Stimulated activated CD8-positive, alpha-beta memory T cell treated with anti-CD3 and anti-CD28 coated beads, Interleukin-15, amount 100 ng/mL, for 4 hours (primary cell): ENCODE measurements around the gene WDR13.
"Not testable (repeated sequence)": the region's sequence is repeated elsewhere in the genome, so short reads cannot be mapped to it uniquely, and the experiment has no call there.

Experiments
- DNase-seq, 2 donors: peaks; one replicate each; pipeline ENCODE4 v3.0.0-alpha.2; 2020; ENCODE audit warnings: low read depth in 2 of 2

The WDR13 gene

DNA sequence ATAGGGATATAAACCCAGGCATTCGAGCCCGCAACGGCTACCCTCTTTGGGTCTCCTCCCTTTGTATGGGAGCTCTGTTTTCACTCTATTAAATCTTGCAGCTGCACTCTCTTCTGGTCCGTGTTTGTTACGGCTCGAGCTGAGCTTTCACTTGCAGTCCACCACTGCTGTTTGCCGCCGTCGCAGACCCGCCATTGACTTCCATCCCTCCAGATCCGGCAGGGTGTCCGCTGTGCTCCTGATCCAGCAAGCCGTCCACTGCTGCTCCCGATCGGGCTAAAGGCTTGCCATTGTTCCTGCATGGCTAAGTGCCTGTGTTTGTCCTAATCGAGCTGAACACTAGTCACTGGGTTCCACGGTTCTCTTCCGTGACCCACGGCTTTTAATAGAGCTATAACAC is 57.5 kb downstream of the WDR13 start:
- not testable (repeated sequence) for DNase-seq
